Raji (cell line): ENCODE results near the gene UPF3A.

Experiments
- POLR2A ChIP-seq: IDR thresholded peaks from 2 replicates; pipeline ENCODE4 v1.6.1; 2011; ENCODE audit warnings: low read depth, low read length, control low read depth; ENCODE audit not compliant: insufficient read depth

UPF3A gene

GRCh38 chr13:114285166-114285808 lies 3.9 kb downstream of the UPF3A start:
- TF ChIP-seq POLR2A: no peak

- TF ChIP-seq POLR2A: no peak
Observed at GRCh38 chr13:114286808-114287207, 5.4 kb downstream of the UPF3A start.

- TF ChIP-seq POLR2A: no peak
Observed at GRCh38 chr13:114288157-114288591, 6.8 kb downstream of the UPF3A start.

- no peak for TF ChIP-seq POLR2A
Observed at GRCh38 chr13:114296448-114296847, 15.0 kb downstream of the UPF3A start.

GRCh38 chr13:114296902-114297301 lies 15.5 kb downstream of the UPF3A start:
- TF ChIP-seq POLR2A: no peak

GRCh38 chr13:114298866-114299265 lies 17.5 kb downstream of the UPF3A start:
- TF ChIP-seq POLR2A: no peak

GRCh38 chr13:114299604-114300305 lies 18.4 kb downstream of the UPF3A start:
- no peak for TF ChIP-seq POLR2A

GRCh38 chr13:114303700-114304327 lies 22.4 kb downstream of the UPF3A start:
- TF ChIP-seq POLR2A: no peak

GRCh38 chr13:114304346-114305034 lies 23.1 kb downstream of the UPF3A start:
- no peak for TF ChIP-seq POLR2A

- TF ChIP-seq POLR2A: no peak
Observed at GRCh38 chr13:114309086-114309485, 27.7 kb downstream of the UPF3A start.

GRCh38 chr13:114309806-114310410 lies 28.5 kb downstream of the UPF3A start:
- no peak for TF ChIP-seq POLR2A

GRCh38 chr13:114310956-114311355 lies 29.6 kb downstream of the UPF3A start:
- no peak for TF ChIP-seq POLR2A

GRCh38 chr13:114311387-114311786 lies 30.0 kb downstream of the UPF3A start:
- TF ChIP-seq POLR2A: no peak

- no peak for TF ChIP-seq POLR2A
Observed at GRCh38 chr13:114311908-114312307, 30.5 kb downstream of the UPF3A start.
